Measurements from ENCODE around the gene PRR33.
"Not testable (repeated sequence)": the region's sequence is repeated elsewhere in the genome, so short reads cannot be mapped to it uniquely, and the experiment has no call there.

Gene PRR33

DNA sequence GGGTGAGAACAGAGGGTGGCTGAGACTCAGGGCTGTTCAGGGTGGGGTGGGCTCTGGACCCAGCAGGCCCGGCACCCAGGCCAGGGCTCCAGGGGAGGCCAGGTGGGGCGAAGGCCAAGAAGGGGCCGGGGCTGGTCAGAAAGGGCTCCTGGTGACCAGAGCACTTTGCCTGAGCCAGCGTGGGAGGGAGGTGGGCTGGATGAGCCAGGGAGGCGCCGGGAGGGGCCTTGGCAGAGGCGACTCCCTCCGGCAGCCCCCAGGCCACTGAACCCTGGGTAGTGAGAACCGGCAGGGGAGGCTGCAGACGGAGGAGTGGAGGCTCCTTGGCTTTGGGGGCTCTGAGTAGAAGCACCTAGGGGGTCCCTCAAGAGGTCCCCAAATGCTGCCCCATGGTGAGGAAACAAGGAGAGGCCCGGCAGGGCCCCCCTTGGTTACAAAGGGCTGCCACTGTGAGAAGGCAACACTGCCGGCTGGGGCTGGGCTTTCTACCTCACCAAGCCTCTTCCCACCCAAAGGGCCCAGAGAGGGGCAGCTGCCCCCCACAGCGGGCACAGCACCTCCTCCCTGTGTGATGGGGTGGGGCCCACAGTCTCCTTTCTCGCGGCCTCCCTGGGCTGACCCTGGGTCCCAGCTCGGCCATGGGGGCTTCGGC lies 17.1 kb downstream of the PRR33 start:
- not testable (repeated sequence) for DNase-seq

DNA sequence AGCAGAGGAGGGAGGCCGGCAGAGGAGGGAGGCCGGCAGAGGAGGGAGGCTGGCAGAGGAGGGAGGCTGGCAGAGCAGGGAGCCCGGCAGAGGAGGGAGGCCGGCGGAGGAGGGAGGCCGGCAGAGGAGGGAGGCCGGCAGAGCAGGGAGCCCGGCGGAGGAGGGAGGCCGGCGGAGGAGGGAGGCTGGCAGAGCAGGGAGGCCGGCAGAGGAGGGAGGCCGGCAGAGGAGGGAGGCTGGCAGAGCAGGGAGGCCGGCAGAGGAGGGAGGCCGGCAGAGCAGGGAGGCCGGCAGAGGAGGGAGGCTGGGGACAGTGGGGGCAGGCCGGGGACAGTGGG lies 17.9 kb downstream of the PRR33 start:
- DNase-seq, result not testable (repeated sequence)

DNA sequence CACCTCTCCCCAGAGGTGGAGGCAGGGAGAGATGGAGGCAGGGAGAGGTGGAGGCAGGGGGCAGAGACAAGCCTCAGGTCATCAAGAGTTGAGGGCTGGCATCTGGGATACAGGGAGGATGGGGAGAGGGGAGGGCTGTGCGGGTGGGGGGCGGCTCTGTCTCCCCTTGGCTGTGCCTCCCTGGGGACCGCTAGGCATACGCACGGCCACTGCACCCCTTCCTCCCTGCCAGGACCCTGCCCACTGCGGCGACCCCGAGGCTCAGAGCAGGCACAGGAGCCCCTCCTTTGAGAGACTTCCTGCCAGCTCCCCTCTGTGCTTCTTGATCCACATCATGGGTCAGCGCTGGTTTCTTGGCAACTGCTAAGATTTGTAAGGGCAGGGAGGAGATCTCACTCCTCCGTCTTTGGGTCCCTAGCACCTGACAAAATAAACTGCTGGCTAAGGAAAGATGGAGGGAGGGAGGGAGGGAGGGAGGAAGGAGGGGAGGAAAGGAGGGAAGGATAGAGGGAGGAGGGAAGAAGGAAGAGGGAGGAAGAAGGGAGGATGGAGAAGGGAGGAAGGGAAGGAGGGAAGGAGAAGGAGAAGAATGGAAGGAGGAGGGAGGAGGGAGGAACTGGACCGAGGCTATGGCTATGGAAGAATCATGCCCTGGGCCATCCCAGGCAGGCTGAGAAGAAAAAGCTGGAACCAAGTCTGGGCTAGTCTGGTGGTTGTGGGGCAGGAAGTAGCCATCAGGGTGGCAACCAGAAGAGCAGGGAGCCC lies 18.5 kb downstream of the PRR33 start:
- DNase-seq, result no peak

DNA sequence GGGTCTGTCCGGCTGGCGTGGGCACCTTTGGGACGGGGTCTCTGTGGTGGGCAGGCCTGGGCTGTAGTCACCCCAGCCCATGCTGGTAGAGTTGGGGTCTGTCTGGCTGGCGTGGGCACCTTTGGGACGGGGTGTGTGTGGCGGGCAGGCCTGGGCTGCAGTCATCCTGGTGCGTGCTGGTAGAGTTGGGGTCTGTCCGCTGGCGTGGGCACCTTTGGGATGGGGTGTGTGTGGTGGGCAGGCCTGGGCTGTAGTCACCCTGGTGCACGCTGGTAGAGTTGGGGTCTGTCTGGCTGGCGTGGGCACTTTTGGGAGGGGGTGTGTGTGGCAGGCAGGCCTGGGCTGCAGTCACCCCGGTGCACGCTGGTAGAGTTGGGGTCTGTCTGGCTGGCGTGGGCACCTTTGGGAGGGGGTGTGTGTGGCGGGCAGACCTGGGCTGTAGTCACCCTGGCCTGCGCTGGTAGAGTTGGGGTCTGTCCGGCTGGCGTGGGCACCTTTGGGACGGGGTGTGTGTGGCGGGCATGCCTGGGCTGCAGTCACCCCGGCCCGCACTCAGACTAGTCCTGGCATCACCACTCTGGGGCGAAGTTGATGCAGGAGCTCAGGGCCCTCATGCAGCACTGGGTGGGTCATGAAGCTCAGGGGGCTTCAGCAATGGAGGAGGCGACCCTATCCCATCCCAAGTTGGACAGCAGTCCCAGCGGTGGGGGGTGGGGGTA lies 19.3 kb downstream of the PRR33 start:
- no peak for DNase-seq

- DNase-seq, result no peak
Observed at GRCh38 chr11:1871531-1871930, 20.2 kb downstream of the PRR33 start.

DNA sequence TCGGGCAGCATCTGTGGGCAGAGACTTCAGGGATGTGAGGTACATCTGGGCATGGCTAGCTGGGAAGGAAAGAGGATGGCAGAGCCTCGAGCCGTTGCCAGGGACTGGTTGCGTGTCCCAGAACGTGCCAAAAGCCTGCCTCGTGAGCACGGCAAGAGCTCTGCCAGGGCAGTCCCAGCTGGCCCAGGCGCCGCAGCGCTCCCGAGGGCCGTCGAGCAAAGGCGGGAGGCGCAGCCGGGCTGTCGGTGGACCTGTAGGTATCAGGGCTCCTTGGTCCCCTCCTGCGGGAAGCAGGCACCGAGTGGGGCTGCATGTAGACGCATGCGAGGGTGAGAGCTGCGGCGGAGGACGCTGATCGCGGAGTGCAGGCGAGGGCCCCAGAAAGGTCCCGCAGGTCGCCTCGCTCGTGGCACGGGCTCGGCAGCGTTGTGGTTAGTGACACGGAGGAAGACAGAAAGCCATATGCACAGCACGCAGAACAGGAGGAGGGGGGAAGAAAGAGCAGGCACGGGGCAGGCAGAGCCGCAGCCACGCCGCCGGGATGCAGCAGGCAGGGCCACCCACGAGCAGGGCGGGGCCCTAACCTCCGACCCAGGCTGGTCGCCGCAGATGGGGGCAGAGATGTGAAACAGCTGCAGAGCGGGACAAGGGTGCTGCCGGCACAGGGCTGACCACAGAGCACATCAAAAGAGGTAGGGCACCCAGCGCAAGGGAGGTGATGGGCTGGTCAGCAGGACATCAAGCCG lies 20.8 kb downstream of the PRR33 start:
- peak; percentile 54 for DNase-seq

DNA sequence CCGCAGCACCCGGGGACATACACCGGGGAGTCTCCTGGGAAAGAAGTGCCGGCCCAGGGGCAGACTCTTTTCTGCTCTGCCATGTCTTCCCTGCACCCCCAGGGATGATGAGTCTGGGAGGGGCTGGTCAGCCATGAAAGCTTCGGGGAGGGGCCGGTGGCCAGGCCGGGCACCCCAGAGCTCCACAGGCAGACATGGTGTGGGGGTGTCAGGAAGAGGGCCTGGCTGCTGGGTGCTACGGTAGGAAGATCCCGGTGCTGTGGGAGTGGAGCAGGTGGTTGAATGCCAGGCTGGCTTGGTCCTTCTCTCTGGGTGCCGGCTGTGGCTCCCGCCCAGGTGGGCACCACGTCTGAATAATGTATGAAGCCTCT lies 21.4 kb downstream of the PRR33 start:
- no peak for DNase-seq

- DNase-seq, result no peak
Observed at GRCh38 chr11:1869427-1870325, 22.0 kb downstream of the PRR33 start.

DNA sequence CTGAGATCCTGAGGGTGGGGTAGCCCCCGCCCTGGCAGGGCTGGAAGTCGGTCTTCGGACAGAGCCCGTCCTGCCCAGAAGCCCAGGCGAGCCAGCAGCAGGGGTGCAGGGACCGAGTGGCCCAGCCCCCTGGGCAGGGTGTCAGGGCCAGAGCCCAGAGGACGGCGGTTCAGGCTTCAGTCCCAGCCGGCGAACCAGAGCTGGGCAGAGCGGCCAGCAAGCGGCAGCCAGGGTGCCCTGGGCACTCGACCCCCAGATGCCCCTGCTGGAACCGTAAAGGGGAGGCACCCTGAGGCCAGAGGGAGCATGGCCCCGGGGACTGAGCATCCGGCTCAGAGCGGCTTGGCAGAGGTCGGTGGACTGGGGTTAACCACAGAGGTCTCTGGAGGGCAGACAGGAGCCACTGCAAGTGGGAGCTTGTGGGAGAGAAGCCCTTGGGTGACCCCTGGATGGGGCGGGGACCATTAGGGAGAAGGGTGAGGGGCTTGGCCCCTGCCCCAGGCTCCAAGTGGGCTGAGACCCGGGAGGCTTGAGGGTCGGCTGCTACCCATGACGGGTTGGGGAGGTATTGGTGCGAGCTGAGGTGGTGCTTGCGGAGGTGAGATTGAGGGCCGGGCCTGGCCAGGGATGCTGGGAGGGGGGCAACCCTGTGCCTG lies 22.9 kb downstream of the PRR33 start:
- DNase-seq, result no peak

GRCh38 chr11:1868056-1868635 lies 23.5 kb downstream of the PRR33 start:
- DNase-seq, result no peak

DNA sequence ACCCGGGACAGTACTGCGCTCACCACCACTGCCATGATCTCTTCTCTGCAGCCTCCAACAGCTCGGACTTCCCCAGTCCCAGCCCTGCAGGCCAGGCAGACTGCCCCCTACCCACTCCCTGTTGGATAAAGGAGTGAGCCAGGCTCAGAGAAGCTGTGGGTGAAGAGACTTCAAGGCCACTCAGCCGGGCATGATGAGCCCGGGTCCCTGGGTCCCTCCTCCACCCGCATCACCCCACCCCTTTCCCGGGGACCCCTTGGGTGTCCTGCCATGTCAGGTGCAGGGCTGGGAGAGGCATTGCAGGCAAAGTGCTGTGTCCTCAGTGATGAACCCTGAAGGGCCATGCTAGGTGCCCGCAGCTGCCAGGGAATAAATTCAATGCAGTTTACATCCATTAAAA lies 24.3 kb downstream of the PRR33 start:
- DNase-seq, result no peak

- DNase-seq, result no peak
Observed at GRCh38 chr11:1866776-1867175, 24.9 kb downstream of the PRR33 start.

- DNase-seq, result no peak
Observed at GRCh38 chr11:1866226-1866625, 25.5 kb downstream of the PRR33 start.

GRCh38 chr11:1864831-1865665 lies 26.6 kb downstream of the PRR33 start:
- no peak for DNase-seq

- no peak for DNase-seq
Observed at GRCh38 chr11:1864231-1864630, 27.5 kb downstream of the PRR33 start.

DNA sequence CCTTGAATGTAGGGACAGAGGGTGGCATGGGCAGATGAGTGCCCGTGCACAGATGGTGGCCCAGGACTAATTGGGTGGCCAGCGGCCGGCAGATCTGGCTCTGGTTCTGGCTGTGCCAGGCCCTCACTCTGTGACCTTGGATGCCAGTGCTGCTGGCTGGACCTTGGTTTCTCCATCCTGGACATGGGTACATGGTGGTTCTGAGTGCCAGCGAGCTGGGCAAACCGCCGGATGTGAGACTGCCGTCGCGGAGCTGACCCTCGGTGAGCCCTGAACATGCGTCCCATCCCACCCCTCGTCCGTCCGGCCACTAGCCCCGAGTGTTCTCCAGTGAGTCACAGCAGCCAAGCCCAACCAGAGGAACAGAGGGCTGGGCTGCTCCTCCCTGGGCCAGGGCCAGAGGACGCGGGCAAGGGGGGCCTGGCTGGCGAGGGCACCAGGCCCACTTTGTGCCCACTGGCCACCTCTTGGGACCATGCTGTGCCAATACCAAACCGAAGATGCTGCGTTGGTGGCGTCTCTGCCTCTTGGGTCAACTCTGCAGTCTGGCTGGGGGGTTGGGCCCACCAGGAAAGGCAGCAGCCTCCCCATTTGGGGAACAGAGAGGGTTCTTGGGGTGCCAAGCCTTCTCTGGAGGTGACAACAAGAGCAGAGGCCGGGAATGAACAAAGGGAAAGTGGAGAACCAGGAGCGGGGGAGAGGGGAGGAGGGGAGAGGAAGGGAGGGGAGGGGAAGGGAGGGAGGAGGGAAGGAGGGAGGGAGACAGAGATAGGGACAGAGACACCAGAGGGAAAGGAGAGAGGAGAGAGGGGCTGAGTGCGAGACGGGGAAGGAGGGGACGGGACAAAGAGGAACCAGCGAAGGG lies 28.1 kb downstream of the PRR33 start:
- DNase-seq, result no peak

- no peak for DNase-seq
Observed at GRCh38 chr11:1862588-1863351, 28.9 kb downstream of the PRR33 start.

Data from activated CD8-positive, alpha-beta memory T cell treated with anti-CD3 and anti-CD28 coated beads, Interleukin-2, amount 50 U/mL, for 4 hours (primary cell).